ENCODE measurements around the gene HSD17B13. TPM values are rescaled to one million over a fixed set of nuclear protein-coding genes. Genes with fewer than 3 reads are reported as not detected.

Gene HSD17B13
- total and polyA plus RNA-seq, 2 experiments from 2014 or later: 0.15 TPM; not detected in 1

GRCh38 chr4:87270144-87270543 lies 52.5 kb downstream of the HSD17B13 start:
- Histone ChIP-seq H3K4me1 (ENCODE audit: insufficient read depth) (no peaks in the 10 kb centered on the region; the same call in 1 of the 2 replicates), H3K9me2 (ENCODE audit: insufficient read depth) (no peaks in the 10 kb centered on the region), H3K4me2 (no peak overlapping the region), H3K79me2 (replicated peaks; ENCODE audit: insufficient read depth) (no peaks in the 10 kb centered on the region), H2AFZ (no peak overlapping the region), H4K20me1 (replicated peaks; ENCODE audit: insufficient read depth) (no peaks in the 10 kb centered on the region), H3F3A (replicated peaks; ENCODE audit: low read depth) (no peaks in the 10 kb centered on the region), H3K36me3 (ENCODE audit: insufficient read depth) (no peaks in the 10 kb centered on the region), H3K27me3 (ENCODE audit: insufficient read depth) (no peaks in the 10 kb centered on the region), H3K4me3 (no peak overlapping the region), H3K27ac (ENCODE audit: low read depth) (no peak overlapping the region)
- Mint-ChIP-seq H3K36me3 (ENCODE audit: low read depth) (no peaks in the 10 kb centered on the region), H3K27me3 (ENCODE audit: insufficient read depth, low read depth, poor library complexity) (no peaks in the 10 kb centered on the region), H3K4me1 (peaks cover 3% of the 10 kb centered on the region; the same call in 2 of the 3 replicates), H3K9me3 (no peaks in the 10 kb centered on the region), H3K4me3 (no peak overlapping the region), H3K27ac (no peak overlapping the region)
- peak; percentile 65 for DNase-seq (ENCODE audit: low spot score)
- ATAC-seq: peak; percentile 94
- TF ChIP-seq CTCF (conservative IDR thresholded peaks at IDR 0.05; ENCODE audit: low read depth in 2 of 2) (peak; percentile 70 to 79), JUNB (IDR thresholded peaks at IDR 0.05; ENCODE audit: unreplicated experiment) (no peak)

- Histone ChIP-seq H3K9me2 (ENCODE audit: insufficient read depth) (no peaks in the 10 kb centered on the region), H3K4me1 (ENCODE audit: insufficient read depth) (no peaks in the 10 kb centered on the region; the same call in 1 of the 2 replicates), H3K36me3 (ENCODE audit: insufficient read depth) (no peaks in the 10 kb centered on the region), H3F3A (replicated peaks; ENCODE audit: low read depth) (no peaks in the 10 kb centered on the region), H4K20me1 (replicated peaks; ENCODE audit: insufficient read depth) (no peaks in the 10 kb centered on the region), H3K27ac (ENCODE audit: low read depth) (no peak overlapping the region), H3K4me2 (no peak overlapping the region), H2AFZ (no peak overlapping the region), H3K4me3 (no peak overlapping the region), H3K79me2 (replicated peaks; ENCODE audit: insufficient read depth) (no peaks in the 10 kb centered on the region), H3K27me3 (ENCODE audit: insufficient read depth) (no peaks in the 10 kb centered on the region)
- no peak overlapping the region for H3K27ac Mint-ChIP-seq
- H3K4me3 Mint-ChIP-seq: no peak overlapping the region
- no peaks in the 10 kb centered on the region for H3K36me3 Mint-ChIP-seq (ENCODE audit: low read depth)
- H3K27me3 Mint-ChIP-seq (ENCODE audit: insufficient read depth, low read depth, poor library complexity): no peaks in the 10 kb centered on the region
- H3K9me3 Mint-ChIP-seq: no peaks in the 10 kb centered on the region
- DNase-seq (ENCODE audit: low spot score): no peak
- TF ChIP-seq CTCF (conservative IDR thresholded peaks at IDR 0.05; ENCODE audit: low read depth in 2 of 2): no peak
- H3K4me1 Mint-ChIP-seq: peaks cover 3% of the 10 kb centered on the region; the same call in 2 of the 3 replicates
- ATAC-seq: no peak
These were observed 54.3 kb downstream of the HSD17B13 start for GRCh38 chr4:87268411-87268810.

- DNase-seq (ENCODE audit: low spot score) (no peak), ATAC-seq (no peak)
- H3K9me2 ChIP-seq (ENCODE audit: insufficient read depth): no peaks in the 10 kb centered on the region
- H3K9me3 Mint-ChIP-seq: peaks cover 4% of the 10 kb centered on the region; the same call in 1 of the 3 replicates
- H3K27ac Mint-ChIP-seq: no peak overlapping the region
- H4K20me1 ChIP-seq (replicated peaks; ENCODE audit: insufficient read depth): no peaks in the 10 kb centered on the region
- no peaks in the 10 kb centered on the region for H3K27me3 Mint-ChIP-seq (ENCODE audit: insufficient read depth, low read depth, poor library complexity)
- H2AFZ ChIP-seq: no peak overlapping the region
- H3K36me3 ChIP-seq (ENCODE audit: insufficient read depth): no peaks in the 10 kb centered on the region
- H3K27me3 ChIP-seq (ENCODE audit: insufficient read depth): no peaks in the 10 kb centered on the region
- peaks cover 3% of the 10 kb centered on the region; the same call in 2 of the 3 replicates for H3K4me1 Mint-ChIP-seq
- no peak overlapping the region for H3K4me3 Mint-ChIP-seq
- no peak overlapping the region for H3K27ac ChIP-seq (ENCODE audit: low read depth)
- no peaks in the 10 kb centered on the region for H3F3A ChIP-seq (replicated peaks; ENCODE audit: low read depth)
- no peak overlapping the region for H3K4me3 ChIP-seq
- no peak overlapping the region for H3K4me2 ChIP-seq
- peaks cover 3% of the 10 kb centered on the region; the same call in 1 of the 3 replicates for H3K36me3 Mint-ChIP-seq (ENCODE audit: low read depth)
- no peaks in the 10 kb centered on the region for H3K79me2 ChIP-seq (replicated peaks; ENCODE audit: insufficient read depth)
- H3K4me1 ChIP-seq (ENCODE audit: insufficient read depth): no peaks in the 10 kb centered on the region; the same call in 1 of the 2 replicates
- TF ChIP-seq JUNB (IDR thresholded peaks at IDR 0.05; ENCODE audit: unreplicated experiment): no peak
- TF ChIP-seq ZNF114 (CRISPR knock-in tag; IDR thresholded peaks at IDR 0.05): no peak
- no peak for TF ChIP-seq REST (IDR thresholded peaks at IDR 0.05; ENCODE audit: unreplicated experiment)
These were observed 55.7 kb downstream of the HSD17B13 start for GRCh38 chr4:87266986-87267385.
